BJ (cell line): ENCODE data around the gene COTL1. TPM values are rescaled to one million over a fixed set of nuclear protein-coding genes. Genes with fewer than 3 reads are reported as not detected.

Experiments
- CTCF ChIA-PET: fragments of 350-600 bp; formaldehyde crosslinking; extraction: SDS; loops from one replicate; lab custom pipeline; 2021; ENCODE audit warnings: antibody characterized with exemption, inconsistent platforms; lab: Yijun Ruan, JAX
- POLR2A ChIA-PET: fragments of 300-600 bp; sonication (Branson Sonifier 250); formaldehyde crosslinking; extraction: SDS; loops from one replicate; lab custom pipeline; 2021; ENCODE audit warnings: antibody characterized with exemption; lab: Charles Lee
- DNase-seq: peaks from one replicate; pipeline ENCODE4 v3.0.0-alpha.2; 2011; ENCODE audit warnings: low read depth
- H3K27me3 ChIP-seq: 2 replicates; pipeline ENCODE4 v1.6.0; 2011; ENCODE audit warnings: low read length; ENCODE audit not compliant: control insufficient read depth, insufficient read depth
- H3K36me3 ChIP-seq: 2 replicates; pipeline ENCODE4 v1.5.1; 2011; ENCODE audit warnings: low read length; ENCODE audit not compliant: control insufficient read depth, insufficient read depth
- H3K4me3 ChIP-seq: 2 replicates; pipeline ENCODE4 v1.5.1; 2011; ENCODE audit warnings: low read depth, mild to moderate bottlenecking, control low read depth, low read length
- CTCF ChIP-seq: IDR thresholded peaks from 2 replicates; pipeline ENCODE4 v1.5.1; 2011; ENCODE audit warnings: low read depth, mild to moderate bottlenecking, control low read depth, inconsistent platforms, low read length, moderate library complexity; ENCODE audit not compliant: insufficient read depth
- polyA plus RNA-seq: library from polyadenylated mRNA; depleted of rRNA; stranded (reverse); fragments of >200 nt; gene quantifications from 2 replicates; pipeline ENCODE4 v1.2.3, GENCODE V29; 2011

Gene COTL1
- polyA plus RNA-seq, 1 experiment, result 166 TPM

- H3K36me3 ChIP-seq, result no peaks in the 10 kb centered on the region
- H3K27me3 ChIP-seq, result no peaks in the 10 kb centered on the region
- TF ChIP-seq CTCF, result no peak
- H3K4me3 ChIP-seq, result no peak overlapping the region
- POLR2A ChIA-PET, result no interaction called here
- CTCF ChIA-PET, result interaction anchor here (1.5 kb wide), 1 partner anchor 14 kb away, joined by 5 read pairs; no protein-coding TSS in a partner anchor
- DNase-seq, result no peak
Measured at GRCh38 chr16:84546669-84547545, 71.0 kb downstream of the COTL1 start.

- CTCF ChIA-PET, result no interaction called here
- no peak for DNase-seq
- Histone ChIP-seq H3K4me3 (no peak overlapping the region), H3K36me3 (no peaks in the 10 kb centered on the region), H3K27me3 (no peaks in the 10 kb centered on the region)
- POLR2A ChIA-PET, result no interaction called here
- TF ChIP-seq CTCF, result no peak
Measured at GRCh38 chr16:84545114-84545737, 72.7 kb downstream of the COTL1 start.

- ChIA-PET CTCF (interaction anchor here (0.8 kb wide), 1 partner anchor 79 kb away, joined by 3 read pairs; no protein-coding TSS in a partner anchor), POLR2A (no interaction called here)
- H3K36me3 ChIP-seq, result no peaks in the 10 kb centered on the region
- H3K27me3 ChIP-seq, result no peaks in the 10 kb centered on the region
- no peak for DNase-seq
- TF ChIP-seq CTCF, result no peak
- no peak overlapping the region for H3K4me3 ChIP-seq
Measured at GRCh38 chr16:84544031-84544773, 73.7 kb downstream of the COTL1 start.

- H3K36me3 ChIP-seq, result no peaks in the 10 kb centered on the region
- CTCF ChIA-PET, result interaction anchor here (0.9 to 1.1 kb wide), 2 partner anchors 15 to 31 kb away, joined by 3 to 5 read pairs; no protein-coding TSS in a partner anchor
- POLR2A ChIA-PET, result interaction anchor here (0.7 kb wide), 1 partner anchor 13 kb away, joined by 4 read pairs; no protein-coding TSS in a partner anchor
- H3K27me3 ChIP-seq, result no peaks in the 10 kb centered on the region
- TF ChIP-seq CTCF, result no peak
- no peak overlapping the region for H3K4me3 ChIP-seq
- no peak for DNase-seq
Measured at GRCh38 chr16:84543253-84543652, 74.6 kb downstream of the COTL1 start.
